ENCODE data around the gene REP15. TPM values are rescaled to one million over a fixed set of nuclear protein-coding genes. Genes with fewer than 3 reads are reported as not detected.

REP15 gene
- total RNA-seq, 1 donor from 2014 or later = 0.35 TPM

- H3K27me3 Mint-ChIP-seq = no peaks in the 10 kb centered on the region
- no peak overlapping the region for H3K27ac Mint-ChIP-seq
- H3K9me3 Mint-ChIP-seq = no peaks in the 10 kb centered on the region
- ChIA-PET POLR2A (no interaction called here), CTCF (no interaction called here)
- DNase-seq (no peak), ATAC-seq (ENCODE audit: low read depth) (no peak)
- TF ChIP-seq CTCF (IDR thresholded peaks at IDR 0.05) = no peak
- H3K36me3 Mint-ChIP-seq (ENCODE audit: low read depth) = peaks cover 20% of the 10 kb centered on the region
- H3K4me3 Mint-ChIP-seq = no peak overlapping the region
- no peaks in the 10 kb centered on the region for H3K4me1 Mint-ChIP-seq
- intact Hi-C loops (cut with micrococcal nuclease) = no loop called here
These were observed 11.0 kb upstream of the REP15 start for GRCh38 chr12:27685274-27685673.

GRCh38 chr12:27686147-27686546 lies 10.1 kb upstream of the REP15 start:
- H3K36me3 Mint-ChIP-seq (ENCODE audit: low read depth) = peaks cover 20% of the 10 kb centered on the region
- H3K9me3 Mint-ChIP-seq = no peaks in the 10 kb centered on the region
- ChIA-PET POLR2A (no interaction called here), CTCF (no interaction called here)
- DNase-seq (no peak), ATAC-seq (ENCODE audit: low read depth) (no peak)
- TF ChIP-seq CTCF (IDR thresholded peaks at IDR 0.05) = no peak
- H3K27me3 Mint-ChIP-seq = no peaks in the 10 kb centered on the region
- intact Hi-C loops (cut with micrococcal nuclease) = no loop called here
- no peak overlapping the region for H3K27ac Mint-ChIP-seq
- H3K4me3 Mint-ChIP-seq = no peak overlapping the region
- no peaks in the 10 kb centered on the region for H3K4me1 Mint-ChIP-seq

GRCh38 chr12:27688671-27689070 lies 7.6 kb upstream of the REP15 start:
- H3K4me3 Mint-ChIP-seq = no peak overlapping the region
- DNase-seq = no peak
- no peaks in the 10 kb centered on the region for H3K9me3 Mint-ChIP-seq
- H3K27me3 Mint-ChIP-seq = no peaks in the 10 kb centered on the region
- H3K36me3 Mint-ChIP-seq (ENCODE audit: low read depth) = peaks cover 24% of the 10 kb centered on the region
- intact Hi-C loops (cut with micrococcal nuclease) = no loop called here
- no peaks in the 10 kb centered on the region for H3K4me1 Mint-ChIP-seq
- ATAC-seq (ENCODE audit: low read depth) = no peak
- ChIA-PET POLR2A (no interaction called here), CTCF (no interaction called here)
- no peak for TF ChIP-seq CTCF (IDR thresholded peaks at IDR 0.05)
- H3K27ac Mint-ChIP-seq = no peak overlapping the region

- no peaks in the 10 kb centered on the region for H3K9me3 Mint-ChIP-seq
- CTCF ChIA-PET = no interaction called here
- no peaks in the 10 kb centered on the region for H3K4me1 Mint-ChIP-seq
- DNase-seq = no peak
- no peak for TF ChIP-seq CTCF (IDR thresholded peaks at IDR 0.05)
- POLR2A ChIA-PET = no interaction called here
- ATAC-seq (ENCODE audit: low read depth) = no peak
- H3K4me3 Mint-ChIP-seq = no peak overlapping the region
- no peaks in the 10 kb centered on the region for H3K27me3 Mint-ChIP-seq
- peaks cover 24% of the 10 kb centered on the region for H3K36me3 Mint-ChIP-seq (ENCODE audit: low read depth)
- H3K27ac Mint-ChIP-seq = no peak overlapping the region
- intact Hi-C loops (cut with micrococcal nuclease) = no loop called here
These were observed 6.6 kb upstream of the REP15 start for GRCh38 chr12:27689558-27690180.

- H3K36me3 Mint-ChIP-seq (ENCODE audit: low read depth) = peaks cover 15% of the 10 kb centered on the region
These were observed 2.8 kb upstream of the REP15 start for GRCh38 chr12:27693403-27693802.

More at GRCh38 chr12:27693403-27693802, 2.8 kb upstream of the REP15 start:
- ChIA-PET POLR2A (no interaction called here), CTCF (no interaction called here)
- intact Hi-C loops (cut with micrococcal nuclease) = no loop called here
- DNase-seq (no peak), ATAC-seq (ENCODE audit: low read depth) (no peak)
- Mint-ChIP-seq H3K4me1 (no peaks in the 10 kb centered on the region), H3K27me3 (no peaks in the 10 kb centered on the region), H3K4me3 (no peak overlapping the region), H3K9me3 (no peaks in the 10 kb centered on the region), H3K27ac (no peak overlapping the region)
- TF ChIP-seq CTCF (IDR thresholded peaks at IDR 0.05) = no peak

Data from activated B cell treated with CpG ODN at 0.5 μM for 24 hours (primary cell).